GM21529 (cell line): Measurements from ENCODE around the gene AQP3.
"Not testable (repeated sequence)": the region's sequence is repeated elsewhere in the genome, so short reads cannot be mapped to it uniquely, and the experiment has no call there.

Experiments used
- ATAC-seq: cut with Tn5 transposase; IDR thresholded peaks from one replicate; pipeline ENCODE4 v1.9.1; 2021; ENCODE audit not compliant: unreplicated experiment

The AQP3 gene

GRCh38 chr9:33442125-33442524, 5.3 kb downstream of the AQP3 start:
- ATAC-seq: no peak

DNA sequence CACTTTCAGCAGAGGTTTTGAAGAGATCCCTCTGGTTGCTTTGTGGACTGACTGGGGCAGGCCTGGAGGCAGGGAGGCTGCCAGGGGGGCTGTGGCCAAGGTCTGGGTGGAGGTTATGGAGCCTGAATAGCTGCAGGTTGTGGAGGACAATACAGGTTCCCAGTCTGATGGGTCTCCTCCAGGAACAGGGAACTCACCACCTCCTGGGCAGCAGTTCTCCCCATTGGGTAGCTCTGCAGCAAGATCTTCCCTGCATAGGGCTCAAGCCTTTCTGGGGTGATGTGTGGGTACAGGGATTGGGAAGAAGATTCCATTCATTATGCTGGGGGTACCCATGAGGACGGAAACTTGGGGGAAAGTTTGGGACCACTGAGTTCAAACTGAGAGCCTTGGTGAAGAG, 6.8 kb downstream of the AQP3 start:
- no peak for ATAC-seq

- ATAC-seq: no peak
Measured at GRCh38 chr9:33440204-33440603, 7.2 kb downstream of the AQP3 start.

DNA sequence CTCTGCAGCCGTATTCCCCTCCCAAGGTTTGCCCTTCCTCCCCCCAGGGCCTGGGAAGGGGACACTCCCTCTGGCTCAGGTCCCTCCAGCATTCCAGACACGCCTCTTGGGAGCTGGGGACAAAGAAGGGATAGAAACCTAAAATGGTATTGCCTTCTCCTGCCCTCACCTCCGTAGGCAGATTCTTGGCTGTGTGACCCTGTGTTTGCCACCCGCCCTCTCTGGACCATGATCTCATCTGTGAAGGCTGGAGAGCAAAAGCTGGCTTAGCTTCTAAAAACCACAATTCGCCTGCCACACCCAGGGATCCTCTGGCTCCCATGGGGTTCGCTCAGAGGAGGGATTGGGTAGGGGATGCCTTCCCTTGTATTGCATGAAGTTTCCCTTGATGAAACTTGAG, 7.7 kb downstream of the AQP3 start:
- no peak for ATAC-seq

GRCh38 chr9:33438926-33439680, 8.3 kb downstream of the AQP3 start:
- ATAC-seq: no peak

- no peak for ATAC-seq
Measured at GRCh38 chr9:33437898-33438297, 9.5 kb downstream of the AQP3 start.

DNA sequence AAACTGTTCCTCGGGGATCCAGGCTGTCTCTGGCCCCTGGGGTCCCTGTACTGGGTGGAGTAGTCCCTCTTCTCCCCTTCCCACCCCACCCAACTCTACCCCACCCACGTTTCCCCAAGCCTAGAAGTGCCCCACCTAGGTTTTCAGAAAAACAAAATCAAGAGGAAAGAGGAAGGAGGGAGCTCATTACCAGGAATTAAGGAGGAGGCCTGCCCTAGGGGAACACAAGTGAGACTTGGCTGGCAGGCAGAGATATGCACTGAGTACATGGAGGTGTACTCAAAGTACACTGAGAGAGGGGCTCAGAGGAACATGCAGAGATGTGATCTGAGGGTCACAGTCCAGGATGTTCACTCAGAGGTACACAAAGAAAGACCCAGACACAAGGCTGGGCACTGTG, 10.2 kb downstream of the AQP3 start:
- no peak for ATAC-seq

- no peak for ATAC-seq
Measured at GRCh38 chr9:33436445-33436844, 10.9 kb downstream of the AQP3 start.

DNA sequence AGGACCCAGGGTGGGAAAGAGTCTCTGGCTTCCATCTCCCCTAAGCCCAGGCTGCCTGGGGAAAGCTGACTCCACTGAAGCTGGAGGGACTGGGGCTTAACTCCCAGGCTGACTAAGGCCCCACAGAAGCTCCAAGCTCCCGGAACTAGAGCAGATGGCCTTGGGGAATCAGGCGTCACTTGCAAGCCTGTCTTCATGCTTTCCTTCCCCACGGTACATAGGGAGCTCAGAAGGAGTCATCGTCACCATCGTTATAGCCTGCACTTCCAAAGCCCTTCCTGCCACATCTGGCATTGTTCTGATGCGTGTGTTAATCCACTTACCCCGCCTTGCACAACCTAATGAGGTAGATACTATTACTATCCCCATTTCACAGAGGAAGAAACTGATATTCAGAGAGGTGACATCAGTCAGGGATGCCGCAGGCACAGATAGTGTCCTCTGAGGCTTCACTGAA, 11.5 kb downstream of the AQP3 start:
- no peak for ATAC-seq

DNA sequence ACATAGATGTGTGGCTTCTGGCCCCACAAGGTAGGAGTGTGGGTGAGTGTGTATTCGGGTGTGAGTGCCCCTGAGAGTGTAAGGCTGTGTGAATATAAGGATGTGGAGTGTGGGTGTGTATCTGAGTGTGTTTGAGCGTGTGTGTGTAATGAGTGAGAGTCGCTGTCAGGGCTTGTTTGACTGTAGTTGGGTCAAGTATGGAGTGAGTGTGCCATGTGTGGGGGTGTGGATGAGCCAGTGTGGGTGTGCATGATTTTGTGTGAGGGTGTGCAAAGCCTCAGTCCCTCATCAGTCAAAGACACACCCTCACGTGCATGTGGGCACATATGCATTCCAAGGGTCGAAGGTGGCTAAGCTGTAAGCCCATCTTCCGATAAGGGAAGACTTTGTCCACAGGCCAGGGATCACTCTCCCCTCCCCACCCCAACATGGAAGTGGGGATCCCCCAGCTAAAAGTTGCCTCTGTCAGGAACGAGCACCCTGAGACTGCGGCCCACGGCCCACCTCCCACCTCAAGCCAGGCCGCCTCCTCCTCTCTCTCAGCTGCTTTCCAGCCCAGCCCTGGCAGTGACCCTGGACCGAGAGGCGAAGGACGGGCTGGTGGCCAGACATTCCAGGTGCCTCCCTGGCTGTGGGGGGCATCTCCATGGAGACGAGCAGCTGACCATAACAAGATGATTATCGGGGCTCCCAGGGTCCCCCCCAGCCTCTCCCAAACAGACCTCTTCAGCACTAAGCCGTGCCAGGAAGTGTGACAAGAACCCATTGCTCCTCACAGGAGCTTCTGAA, 12.9 kb downstream of the AQP3 start:
- no peak for ATAC-seq

DNA sequence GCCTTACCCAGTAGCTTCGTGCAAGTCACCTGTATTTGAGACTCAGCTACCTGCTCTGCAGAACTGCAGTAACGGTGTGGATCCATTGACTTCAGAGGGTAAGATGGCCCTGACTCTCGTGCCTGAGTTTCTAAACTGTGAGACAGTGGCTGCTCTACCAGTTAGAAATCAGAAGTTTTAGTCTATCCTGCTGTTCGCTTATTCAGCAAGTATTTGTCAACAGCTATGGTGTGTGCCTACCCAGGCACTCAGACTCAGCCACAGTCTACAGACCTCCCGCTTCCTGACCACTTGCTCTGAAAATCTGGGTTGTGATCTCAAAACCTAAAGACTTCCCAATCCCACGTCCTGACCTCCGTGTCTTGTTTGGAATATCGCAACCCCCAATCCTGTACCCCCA, 13.5 kb downstream of the AQP3 start:
- no peak for ATAC-seq

- no peak for ATAC-seq
Measured at GRCh38 chr9:33431420-33431819, 16.0 kb downstream of the AQP3 start.

DNA sequence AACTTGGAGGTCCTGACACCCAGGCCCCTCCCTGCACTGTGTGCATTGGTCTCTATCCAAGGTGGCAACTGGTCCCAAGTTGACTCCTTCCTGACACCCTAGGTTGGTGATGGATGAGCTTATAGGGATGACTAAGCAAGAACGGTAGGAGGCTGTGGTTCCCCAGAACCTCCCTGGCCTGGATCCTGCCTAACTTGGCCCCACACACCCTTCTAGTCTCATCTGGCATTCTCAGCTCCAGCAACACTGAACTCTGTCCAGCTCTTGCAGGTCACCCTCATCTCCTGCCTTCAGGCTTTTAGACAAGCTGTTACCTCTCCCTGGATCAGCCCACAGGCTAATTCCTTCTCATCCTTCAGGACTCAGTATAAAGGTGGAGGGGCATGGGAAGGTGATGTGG, 16.5 kb downstream of the AQP3 start:
- no peak for ATAC-seq

DNA sequence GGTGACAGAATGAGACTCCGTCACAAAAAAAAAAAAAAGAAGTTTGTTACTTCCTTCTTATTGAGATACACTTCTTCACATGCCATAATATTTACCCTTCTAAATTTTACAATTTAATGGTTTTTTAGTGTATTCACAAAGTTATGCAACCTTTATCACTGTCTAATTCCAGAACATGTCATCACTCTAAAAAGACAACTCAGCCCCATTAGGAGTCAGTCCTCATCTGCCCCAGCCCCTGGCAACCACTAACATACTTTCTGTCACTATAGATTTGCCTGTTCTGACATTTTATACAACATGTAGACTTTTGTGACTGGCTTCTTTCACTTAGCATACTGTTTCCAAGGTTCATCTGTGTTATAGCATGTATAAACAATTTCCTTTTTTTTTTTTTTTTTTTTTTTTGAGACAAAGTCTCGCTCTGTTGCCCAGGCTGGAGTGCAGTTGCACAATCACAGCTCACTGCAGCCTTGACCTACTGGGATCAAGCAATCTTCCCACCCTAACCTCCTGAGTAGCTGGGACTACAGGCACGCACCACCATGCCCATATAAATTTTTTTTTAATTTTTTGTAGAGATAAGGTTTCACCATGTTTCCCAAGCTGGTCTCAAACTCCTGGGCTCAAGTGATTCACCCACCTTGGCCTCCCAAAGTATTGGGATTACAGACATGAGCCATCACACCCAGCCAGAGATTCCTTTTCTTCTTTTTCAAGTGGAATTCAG, 18.0 kb downstream of the AQP3 start:
- ATAC-seq: no peak

DNA sequence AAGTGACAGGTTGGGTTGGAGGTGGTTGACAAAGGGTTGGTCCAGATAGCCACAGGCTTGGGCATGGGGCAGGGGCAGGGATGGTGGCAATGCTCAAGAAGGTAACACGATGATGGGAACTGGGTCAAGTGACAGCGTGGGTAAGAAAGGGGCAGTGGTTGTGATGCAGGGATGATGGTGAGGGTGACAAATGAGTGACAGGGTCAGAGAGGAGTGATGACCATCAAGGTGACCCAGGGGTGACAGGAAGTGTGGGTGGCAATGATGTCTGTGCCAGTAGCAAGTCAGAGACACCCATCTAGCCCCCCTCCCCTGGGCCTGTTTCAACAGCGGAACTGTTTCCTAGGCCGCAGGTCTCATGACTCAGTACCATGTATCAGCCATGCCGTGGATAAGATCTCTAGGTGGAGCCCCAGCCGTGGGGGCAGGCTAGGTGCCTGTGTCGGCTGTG, 20.5 kb downstream of the AQP3 start:
- ATAC-seq: no peak

DNA sequence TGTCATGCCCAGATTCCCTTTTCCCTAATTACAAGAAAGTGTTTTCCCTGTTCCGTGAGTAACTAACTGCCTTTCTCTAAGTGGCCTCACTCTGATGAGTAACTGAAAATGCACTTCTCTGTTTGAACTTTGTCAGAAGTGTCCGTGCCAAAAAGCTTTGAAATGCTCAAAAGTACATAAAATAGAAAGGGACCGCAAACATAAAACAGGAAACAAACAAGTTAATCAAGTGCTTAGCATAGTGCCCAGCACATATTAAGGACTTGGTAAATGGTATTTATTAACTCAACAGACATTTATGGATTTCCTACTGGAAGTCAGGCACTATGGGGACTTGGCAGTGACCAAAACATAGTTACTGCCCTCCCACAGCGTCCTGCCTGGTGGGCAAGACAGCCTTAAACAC, 22.3 kb downstream of the AQP3 start:
- ATAC-seq: no peak

GRCh38 chr9:33424492-33424891, 22.9 kb downstream of the AQP3 start:
- not testable (repeated sequence) for ATAC-seq

GRCh38 chr9:33424043-33424442, 23.4 kb downstream of the AQP3 start:
- not testable (repeated sequence) for ATAC-seq

DNA sequence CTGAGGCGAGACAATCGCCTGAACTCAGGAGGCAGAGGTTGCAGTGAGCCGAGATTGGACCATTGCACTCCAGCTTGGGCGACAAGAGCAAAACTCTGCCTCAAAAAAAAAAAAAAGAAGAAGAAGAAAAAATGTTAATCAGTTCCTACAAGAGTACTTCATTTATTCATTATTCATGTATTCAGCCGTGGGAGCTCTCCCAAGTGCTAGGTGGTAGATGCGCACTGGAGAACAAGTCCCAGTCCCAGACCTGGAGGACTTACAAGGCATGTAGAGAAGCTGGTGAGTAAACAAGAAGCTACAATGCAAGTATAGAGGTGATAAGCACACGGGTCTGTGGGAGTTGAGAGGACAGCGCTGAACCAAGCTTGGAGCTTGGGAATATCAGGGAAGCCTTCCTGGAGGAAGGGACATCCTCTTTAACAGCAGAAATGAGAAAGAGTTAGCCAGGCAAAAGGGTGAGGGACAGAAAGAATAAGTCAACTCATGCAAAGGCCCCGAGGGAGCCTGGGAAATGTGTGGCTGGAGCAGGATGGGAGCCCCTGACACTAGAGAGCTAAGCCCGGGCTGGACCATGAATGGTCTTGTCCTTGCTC, 27.6 kb downstream of the AQP3 start:
- no peak for ATAC-seq

- ATAC-seq: no peak
Measured at GRCh38 chr9:33418090-33418489, 29.3 kb downstream of the AQP3 start.

GRCh38 chr9:33416996-33417395, 30.4 kb downstream of the AQP3 start:
- no peak for ATAC-seq
